IMR-90 (cell line): Measurements from ENCODE around the gene NIF3L1.

Source experiments
- CEBPB ChIP-seq: IDR thresholded peaks from 2 replicates; pipeline ENCODE4 v1.6.1; 2012; ENCODE audit warnings: low read depth, low read length, improper control_type of control experiment
- CTCF ChIP-seq: conservative IDR thresholded peaks from 2 replicates; pipeline ENCODE4 v1.5.1; 2012; ENCODE audit warnings: mild to moderate bottlenecking, low read depth, low read length, improper control_type of control experiment
- FOS ChIP-seq: fragments of 150-350 bp; IDR thresholded peaks from 2 replicates; pipeline ENCODE4 v1.6.1; 2016; ENCODE audit warnings: low read depth, low read length
- MAFK ChIP-seq: IDR thresholded peaks from 2 replicates; pipeline ENCODE4 v1.6.1; 2012; ENCODE audit warnings: low read depth, low read length, improper control_type of control experiment
- MXI1 ChIP-seq: IDR thresholded peaks from 2 replicates; pipeline ENCODE4 v1.6.1; 2012; ENCODE audit warnings: low read depth, mild to moderate bottlenecking, low read length, moderate library complexity, borderline replicate concordance
- POLR2A ChIP-seq: IDR thresholded peaks from 2 replicates; pipeline ENCODE4 v1.6.1; 2012; ENCODE audit warnings: mild to moderate bottlenecking, low read depth, low read length
- RAD21 ChIP-seq: IDR thresholded peaks from 2 replicates; pipeline ENCODE4 v1.6.1; 2012; ENCODE audit warnings: low read length, improper control_type of control experiment
- USF2 ChIP-seq: fragments of 150-350 bp; IDR thresholded peaks from 2 replicates; pipeline ENCODE4 v1.6.1; 2017; ENCODE audit warnings: mild to moderate bottlenecking, antibody characterized with exemption, low read length, low read depth

- TF ChIP-seq CTCF: no peak
- TF ChIP-seq MAFK: no peak
- no peak for TF ChIP-seq FOS
- TF ChIP-seq POLR2A: no peak
- TF ChIP-seq RAD21: no peak
- no peak for TF ChIP-seq USF2
- TF ChIP-seq MXI1: no peak
- no peak for TF ChIP-seq CEBPB
Observed at GRCh38 chr2:200861617-200862155, 27.5 kb upstream of the NIF3L1 start.
